GM23338 (cell line): ENCODE measurements around the gene SRPK2. TPM values are rescaled to one million over a fixed set of nuclear protein-coding genes. Genes with fewer than 3 reads are reported as not detected.

Source experiments
- ATAC-seq: fragments of 200-7000 bp; cut with Tn5 transposase; 3 replicates; pipeline ENCODE4 v1.9.1; 2020
- DNase-seq: peaks from one replicate; pipeline ENCODE4 v3.0.0-alpha.2; 2015; ENCODE audit warnings: low spot score
- H2AFZ ChIP-seq: fragments of 200-600 bp; sonication (generic); 2 replicates; pipeline ENCODE4 v1.8.0; 2016; ENCODE audit warnings: antibody characterized with exemption, mild to moderate bottlenecking, moderate library complexity
- H3F3A ChIP-seq: fragments of 200-600 bp; sonication (generic); replicated peaks from 2 replicates; pipeline ENCODE4 v1.8.0; 2017; ENCODE audit warnings: antibody characterized with exemption, mixed run types, low read depth
- H3K27ac ChIP-seq: fragments of 200-600 bp; sonication (generic); 2 replicates; pipeline ENCODE4 v1.6.1; 2016; ENCODE audit warnings: low read depth
- H3K27me3 ChIP-seq: fragments of 200-600 bp; sonication (generic); 2 replicates; pipeline ENCODE4 v1.8.0; 2016; ENCODE audit warnings: mild to moderate bottlenecking, mixed run types, moderate library complexity; ENCODE audit not compliant: insufficient read depth
- H3K36me3 ChIP-seq: fragments of 200-600 bp; sonication (generic); 2 replicates; pipeline ENCODE4 v1.8.0; 2016; ENCODE audit warnings: mild to moderate bottlenecking; ENCODE audit not compliant: insufficient read depth
- H3K4me1 ChIP-seq: fragments of 200-600 bp; sonication (generic); 2 replicates; pipeline ENCODE4 v1.8.0; 2016; ENCODE audit warnings: mild to moderate bottlenecking, moderate library complexity; ENCODE audit not compliant: insufficient read depth
- H3K4me2 ChIP-seq: fragments of 200-600 bp; sonication (generic); 2 replicates; pipeline ENCODE4 v1.7.1; 2017; ENCODE audit warnings: mixed run types
- H3K4me3 ChIP-seq: fragments of 200-600 bp; sonication (generic); 2 replicates; pipeline ENCODE4 v1.6.1; 2016; ENCODE audit warnings: mixed run types
- H3K79me2 ChIP-seq: fragments of 200-600 bp; sonication (generic); replicated peaks from 2 replicates; pipeline ENCODE4 v1.8.0; 2017; ENCODE audit warnings: mild to moderate bottlenecking; ENCODE audit not compliant: insufficient read depth
- H3K9me2 ChIP-seq: fragments of 200-600 bp; sonication (generic); 2 replicates; pipeline ENCODE4 v1.8.0; 2017; ENCODE audit not compliant: insufficient read depth
- H4K20me1 ChIP-seq: fragments of 200-600 bp; sonication (generic); replicated peaks from 2 replicates; pipeline ENCODE4 v1.8.0; 2017; ENCODE audit warnings: mild to moderate bottlenecking; ENCODE audit not compliant: insufficient read depth
- H3K27ac Mint-ChIP-seq: 2 replicates; pipeline ENCODE4 v1.8.0; 2020; ENCODE audit warnings: inconsistent platforms, mild to moderate bottlenecking, moderate library complexity, mixed read lengths
- H3K27me3 Mint-ChIP-seq: 3 replicates; pipeline ENCODE4 v1.8.0; 2022; ENCODE audit warnings: low read depth, mild to moderate bottlenecking, moderate library complexity, mixed read lengths, inconsistent platforms; ENCODE audit not compliant: insufficient read depth, poor library complexity
- H3K36me3 Mint-ChIP-seq: 3 replicates; pipeline ENCODE4 v1.8.0; 2021; ENCODE audit warnings: low read depth, mild to moderate bottlenecking, inconsistent platforms, moderate library complexity, mixed read lengths
- H3K4me1 Mint-ChIP-seq: 3 replicates; pipeline ENCODE4 v1.8.0; 2020; ENCODE audit warnings: mild to moderate bottlenecking, inconsistent platforms, mixed read lengths
- H3K4me3 Mint-ChIP-seq: 3 replicates; pipeline ENCODE4 v1.8.0; 2021; ENCODE audit warnings: moderate library complexity, mild to moderate bottlenecking, inconsistent platforms, mixed read lengths
- H3K9me3 Mint-ChIP-seq: 3 replicates; pipeline ENCODE4 v1.8.0; 2020; ENCODE audit warnings: moderate library complexity, mild to moderate bottlenecking, inconsistent platforms, mixed read lengths
- CREB1 ChIP-seq: fragments of 250-450 bp; sonication (Bioruptor Pico); IDR thresholded peaks from 2 replicates; pipeline ENCODE4 v1.5.0; 2020; ENCODE audit warnings: low read depth, mild to moderate bottlenecking, moderate library complexity
- CTCF ChIP-seq, 2 experiments: fragments of 200-600 bp in 1 of 2; sonication (generic) in 1 of 2; conservative IDR thresholded peaks; 2 replicates each; pipeline versions ENCODE4 v1.5.1 to v1.6.1; 2016 to 2017; ENCODE audit warnings: antibody characterized with exemption in 2 of 2, low read depth in 2 of 2, mild to moderate bottlenecking in 2 of 2, moderate library complexity in 1 of 2
- EZH2 ChIP-seq: fragments of 200-600 bp; sonication (generic); IDR thresholded peaks from one replicate; pipeline ENCODE4 v1.8.0; 2017; ENCODE audit warnings: antibody characterized with exemption, mild to moderate bottlenecking, low read depth; ENCODE audit not compliant: unreplicated experiment
- EZH2phosphoT487 ChIP-seq: fragments of 200-600 bp; sonication (generic); IDR thresholded peaks from one replicate; pipeline ENCODE4 v1.8.1; 2018; ENCODE audit warnings: antibody characterized with exemption; ENCODE audit not compliant: unreplicated experiment
- JUNB ChIP-seq: IDR thresholded peaks from one replicate; pipeline ENCODE4 v1.6.1; 2016; ENCODE audit warnings: antibody characterized with exemption; ENCODE audit not compliant: unreplicated experiment
- NANOG ChIP-seq: IDR thresholded peaks from 2 replicates; pipeline ENCODE4 v1.6.1; 2016; ENCODE audit warnings: antibody characterized with exemption, borderline replicate concordance
- POLR2AphosphoS5 ChIP-seq: IDR thresholded peaks from 2 replicates; pipeline ENCODE4 v1.6.1; 2016; ENCODE audit warnings: antibody characterized with exemption, low read depth
- REST ChIP-seq: IDR thresholded peaks from one replicate; pipeline ENCODE4 v1.6.1; 2018; ENCODE audit warnings: antibody characterized with exemption; ENCODE audit not compliant: unreplicated experiment
- STAT1 ChIP-seq: IDR thresholded peaks from one replicate; pipeline ENCODE4 v1.6.1; 2016; ENCODE audit warnings: antibody characterized with exemption; ENCODE audit not compliant: unreplicated experiment
- ZNF114 ChIP-seq: fragments of 250-450 bp; sonication (Bioruptor Pico); IDR thresholded peaks from 2 replicates; pipeline ENCODE4 v1.5.0; 2020; ENCODE audit warnings: mild to moderate bottlenecking, moderate library complexity
- ZNF331 ChIP-seq: fragments of 250-450 bp; sonication (Bioruptor Pico); IDR thresholded peaks from 2 replicates; pipeline ENCODE4 v1.5.0; 2020; ENCODE audit warnings: low read depth, mild to moderate bottlenecking, moderate library complexity
- polyA plus RNA-seq: library from polyadenylated mRNA; unstranded; fragments of >200 nt; fragmentation: Nextera tagmentation; extraction: Ambion mirVana; gene quantifications from 2 replicates; pipeline ENCODE4 v1.2.1, GENCODE V29; 2016
- total RNA-seq: library from RNA; depleted of rRNA; stranded (reverse); fragments of >200 nt; shearing (Covaris generic); gene quantifications from 2 replicates; pipeline ENCODE4 v1.2.3, GENCODE V29; 2014
- TF ChIP-seq, protein P1 (sequence below): fragments of 250-450 bp; sonication (Bioruptor Pico); IDR thresholded peaks from 2 replicates; pipeline ENCODE4 v1.5.0; 2020; ENCODE audit warnings: mild to moderate bottlenecking, moderate library complexity
- TF ChIP-seq, protein P2 (sequence below): IDR thresholded peaks from 2 replicates; pipeline ENCODE4 v1.6.1; 2016; ENCODE audit warnings: antibody characterized with exemption

The SRPK2 gene
- total and polyA plus RNA-seq, 2 experiments from 2014 or later = 66.3 to 91.5 TPM

DNA sequence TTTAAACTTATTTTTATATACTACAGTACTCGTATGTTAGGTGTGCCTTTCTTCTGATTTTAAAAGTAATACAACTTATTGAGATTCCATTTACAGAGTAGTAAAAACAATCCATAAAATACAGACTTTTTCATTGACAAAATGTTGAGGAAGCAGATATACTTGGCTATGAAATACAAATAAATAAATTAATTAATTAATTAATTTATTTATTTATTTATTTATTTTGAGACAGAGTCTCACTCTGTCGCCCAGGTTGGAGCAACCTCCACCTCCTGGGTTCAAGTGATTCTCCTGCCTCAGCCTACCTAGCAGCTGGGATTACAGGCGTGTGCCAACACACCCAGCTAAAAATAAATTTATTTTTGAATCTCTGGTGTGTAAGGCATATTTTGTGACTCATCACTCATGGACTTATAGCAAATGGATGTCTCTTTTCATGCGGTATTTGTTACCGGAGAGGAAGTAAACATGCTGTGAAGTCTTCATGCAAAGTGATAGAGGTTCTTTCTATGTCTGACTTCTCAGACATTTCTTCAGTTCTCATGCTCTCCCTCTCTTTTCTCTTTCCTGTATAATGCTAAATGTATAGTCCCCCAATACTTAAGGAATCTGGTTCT, 20.2 kb upstream of the SRPK2 start:
- peaks cover 3% of the 10 kb centered on the region; the same call in 2 of the 3 replicates for H3K9me3 Mint-ChIP-seq
- H3F3A ChIP-seq = no peaks in the 10 kb centered on the region
- no peaks in the 10 kb centered on the region; the same call in 2 of the 3 replicates for H3K36me3 Mint-ChIP-seq
- H3K4me3 Mint-ChIP-seq = no peak overlapping the region
- H3K9me2 ChIP-seq = no peaks in the 10 kb centered on the region
- no peak for ATAC-seq
- no peak overlapping the region for H3K27ac ChIP-seq
- H3K79me2 ChIP-seq = no peaks in the 10 kb centered on the region
- H3K36me3 ChIP-seq = no peaks in the 10 kb centered on the region; the same call in 1 of the 2 replicates
- peaks cover 5% of the 10 kb centered on the region for H3K27me3 Mint-ChIP-seq
- no peak overlapping the region for H3K4me2 ChIP-seq
- no peak for DNase-seq
- H3K4me1 ChIP-seq = no peaks in the 10 kb centered on the region
- no peak overlapping the region for H3K4me3 ChIP-seq
- H3K27me3 ChIP-seq = no peaks in the 10 kb centered on the region
- no peaks in the 10 kb centered on the region for H4K20me1 ChIP-seq
- no peaks in the 10 kb centered on the region for H3K4me1 Mint-ChIP-seq
- TF ChIP-seq, protein P1, sequence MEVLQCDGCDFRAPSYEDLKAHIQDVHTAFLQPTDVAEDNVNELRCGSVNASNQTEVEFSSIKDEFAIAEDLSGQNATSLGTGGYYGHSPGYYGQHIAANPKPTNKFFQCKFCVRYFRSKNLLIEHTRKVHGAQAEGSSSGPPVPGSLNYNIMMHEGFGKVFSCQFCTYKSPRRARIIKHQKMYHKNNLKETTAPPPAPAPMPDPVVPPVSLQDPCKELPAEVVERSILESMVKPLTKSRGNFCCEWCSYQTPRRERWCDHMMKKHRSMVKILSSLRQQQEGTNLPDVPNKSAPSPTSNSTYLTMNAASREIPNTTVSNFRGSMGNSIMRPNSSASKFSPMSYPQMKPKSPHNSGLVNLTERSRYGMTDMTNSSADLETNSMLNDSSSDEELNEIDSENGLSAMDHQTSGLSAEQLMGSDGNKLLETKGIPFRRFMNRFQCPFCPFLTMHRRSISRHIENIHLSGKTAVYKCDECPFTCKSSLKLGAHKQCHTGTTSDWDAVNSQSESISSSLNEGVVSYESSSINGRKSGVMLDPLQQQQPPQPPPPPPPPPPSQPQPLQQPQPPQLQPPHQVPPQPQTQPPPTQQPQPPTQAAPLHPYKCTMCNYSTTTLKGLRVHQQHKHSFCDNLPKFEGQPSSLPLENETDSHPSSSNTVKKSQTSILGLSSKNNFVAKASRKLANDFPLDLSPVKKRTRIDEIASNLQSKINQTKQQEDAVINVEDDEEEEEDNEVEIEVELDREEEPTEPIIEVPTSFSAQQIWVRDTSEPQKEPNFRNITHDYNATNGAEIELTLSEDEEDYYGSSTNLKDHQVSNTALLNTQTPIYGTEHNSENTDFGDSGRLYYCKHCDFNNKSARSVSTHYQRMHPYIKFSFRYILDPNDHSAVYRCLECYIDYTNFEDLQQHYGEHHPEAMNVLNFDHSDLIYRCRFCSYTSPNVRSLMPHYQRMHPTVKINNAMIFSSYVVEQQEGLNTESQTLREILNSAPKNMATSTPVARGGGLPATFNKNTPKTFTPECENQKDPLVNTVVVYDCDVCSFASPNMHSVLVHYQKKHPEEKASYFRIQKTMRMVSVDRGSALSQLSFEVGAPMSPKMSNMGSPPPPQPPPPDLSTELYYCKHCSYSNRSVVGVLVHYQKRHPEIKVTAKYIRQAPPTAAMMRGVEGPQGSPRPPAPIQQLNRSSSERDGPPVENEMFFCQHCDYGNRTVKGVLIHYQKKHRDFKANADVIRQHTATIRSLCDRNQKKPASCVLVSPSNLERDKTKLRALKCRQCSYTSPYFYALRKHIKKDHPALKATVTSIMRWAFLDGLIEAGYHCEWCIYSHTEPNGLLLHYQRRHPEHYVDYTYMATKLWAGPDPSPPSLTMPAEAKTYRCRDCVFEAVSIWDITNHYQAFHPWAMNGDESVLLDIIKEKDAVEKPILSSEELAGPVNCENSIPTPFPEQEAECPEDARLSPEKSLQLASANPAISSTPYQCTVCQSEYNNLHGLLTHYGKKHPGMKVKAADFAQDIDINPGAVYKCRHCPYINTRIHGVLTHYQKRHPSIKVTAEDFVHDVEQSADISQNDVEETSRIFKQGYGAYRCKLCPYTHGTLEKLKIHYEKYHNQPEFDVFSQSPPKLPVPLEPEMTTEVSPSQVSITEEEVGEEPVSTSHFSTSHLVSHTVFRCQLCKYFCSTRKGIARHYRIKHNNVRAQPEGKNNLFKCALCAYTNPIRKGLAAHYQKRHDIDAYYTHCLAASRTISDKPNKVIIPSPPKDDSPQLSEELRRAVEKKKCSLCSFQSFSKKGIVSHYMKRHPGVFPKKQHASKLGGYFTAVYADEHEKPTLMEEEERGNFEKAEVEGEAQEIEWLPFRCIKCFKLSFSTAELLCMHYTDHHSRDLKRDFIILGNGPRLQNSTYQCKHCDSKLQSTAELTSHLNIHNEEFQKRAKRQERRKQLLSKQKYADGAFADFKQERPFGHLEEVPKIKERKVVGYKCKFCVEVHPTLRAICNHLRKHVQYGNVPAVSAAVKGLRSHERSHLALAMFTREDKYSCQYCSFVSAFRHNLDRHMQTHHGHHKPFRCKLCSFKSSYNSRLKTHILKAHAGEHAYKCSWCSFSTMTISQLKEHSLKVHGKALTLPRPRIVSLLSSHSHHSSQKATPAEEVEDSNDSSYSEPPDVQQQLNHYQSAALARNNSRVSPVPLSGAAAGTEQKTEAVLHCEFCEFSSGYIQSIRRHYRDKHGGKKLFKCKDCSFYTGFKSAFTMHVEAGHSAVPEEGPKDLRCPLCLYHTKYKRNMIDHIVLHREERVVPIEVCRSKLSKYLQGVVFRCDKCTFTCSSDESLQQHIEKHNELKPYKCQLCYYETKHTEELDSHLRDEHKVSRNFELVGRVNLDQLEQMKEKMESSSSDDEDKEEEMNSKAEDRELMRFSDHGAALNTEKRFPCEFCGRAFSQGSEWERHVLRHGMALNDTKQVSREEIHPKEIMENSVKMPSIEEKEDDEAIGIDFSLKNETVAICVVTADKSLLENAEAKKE (CRISPR knock-in tag) = no peak
- no peak for TF ChIP-seq CREB1
- TF ChIP-seq POLR2AphosphoS5 = no peak
- TF ChIP-seq JUNB = no peak
- no peak for TF ChIP-seq ZNF331 (CRISPR knock-in tag)
- TF ChIP-seq, protein P2, sequence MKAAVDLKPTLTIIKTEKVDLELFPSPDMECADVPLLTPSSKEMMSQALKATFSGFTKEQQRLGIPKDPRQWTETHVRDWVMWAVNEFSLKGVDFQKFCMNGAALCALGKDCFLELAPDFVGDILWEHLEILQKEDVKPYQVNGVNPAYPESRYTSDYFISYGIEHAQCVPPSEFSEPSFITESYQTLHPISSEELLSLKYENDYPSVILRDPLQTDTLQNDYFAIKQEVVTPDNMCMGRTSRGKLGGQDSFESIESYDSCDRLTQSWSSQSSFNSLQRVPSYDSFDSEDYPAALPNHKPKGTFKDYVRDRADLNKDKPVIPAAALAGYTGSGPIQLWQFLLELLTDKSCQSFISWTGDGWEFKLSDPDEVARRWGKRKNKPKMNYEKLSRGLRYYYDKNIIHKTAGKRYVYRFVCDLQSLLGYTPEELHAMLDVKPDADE = no peak
- no peak for TF ChIP-seq EZH2phosphoT487
- TF ChIP-seq CTCF (conservative IDR thresholded peaks at IDR 0.05; ENCODE audit: low read depth in 2 of 2) = no peak
- TF ChIP-seq ZNF114 = no peak
- TF ChIP-seq EZH2 = no peak
- no peak for TF ChIP-seq REST
- no peak for TF ChIP-seq STAT1
- no peak for TF ChIP-seq NANOG
- H3K27ac Mint-ChIP-seq = no peak overlapping the region
- H2AFZ ChIP-seq = peak overlapping the region; percentile 74; the same call in 1 of the 2 replicates
